HG03095 (cell line): ENCODE measurements around the gene SYT5.
"Not testable (repeated sequence)": the region's sequence is repeated elsewhere in the genome, so short reads cannot be mapped to it uniquely, and the experiment has no call there.

ENCODE experiments used
- ATAC-seq: cut with Tn5 transposase; IDR thresholded peaks from one replicate; pipeline ENCODE4 v1.9.1; 2021; ENCODE audit warnings: moderate library complexity; ENCODE audit not compliant: unreplicated experiment

SYT5 gene

DNA sequence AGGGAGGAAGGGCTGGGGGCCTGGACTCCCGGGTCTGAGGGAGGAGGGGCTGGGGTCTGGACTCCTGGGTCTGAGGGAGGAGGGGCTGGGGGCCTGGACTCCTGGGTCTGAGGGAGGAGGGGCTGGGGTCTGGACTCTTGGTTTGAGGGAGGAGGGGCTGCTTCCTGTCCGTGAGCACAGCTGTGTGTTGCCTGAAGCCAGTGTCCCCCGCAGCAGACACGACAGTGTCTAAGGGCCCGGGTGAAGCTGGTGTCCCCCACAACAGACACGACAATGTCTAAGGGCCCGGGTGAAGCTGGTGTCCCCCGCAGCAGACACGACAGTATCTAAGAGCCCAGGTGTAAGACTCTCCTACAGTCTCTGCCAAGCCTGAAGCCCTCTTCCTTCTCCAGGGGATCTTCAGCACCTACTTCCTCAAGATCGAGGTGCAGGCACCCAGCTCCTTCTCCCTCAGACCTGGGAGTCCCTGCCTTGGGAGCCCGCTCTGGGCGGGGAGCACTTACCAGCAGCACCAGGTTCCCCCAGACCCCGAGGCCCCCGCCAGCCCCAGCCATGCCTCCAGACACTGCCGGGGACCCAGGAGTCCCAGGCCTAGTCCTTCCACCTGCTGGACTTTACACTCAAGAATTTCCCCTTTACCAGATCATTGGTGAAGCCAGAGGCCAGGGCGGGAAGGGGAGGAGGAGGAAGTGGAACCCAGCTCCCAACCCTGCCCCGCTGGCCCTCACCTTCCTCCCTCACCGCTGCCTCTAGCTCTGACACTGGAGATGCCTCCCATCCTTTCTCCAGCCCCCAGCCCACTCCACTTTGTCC lies 29.0 kb upstream of the SYT5 start, which contains the start of gene PTPRH:
TSS of gene PTPRH (minus strand) at position 622 of the 813 bp plus-strand sequence. CDS start at position 554, 68 bp downstream.
- no peak for ATAC-seq

DNA sequence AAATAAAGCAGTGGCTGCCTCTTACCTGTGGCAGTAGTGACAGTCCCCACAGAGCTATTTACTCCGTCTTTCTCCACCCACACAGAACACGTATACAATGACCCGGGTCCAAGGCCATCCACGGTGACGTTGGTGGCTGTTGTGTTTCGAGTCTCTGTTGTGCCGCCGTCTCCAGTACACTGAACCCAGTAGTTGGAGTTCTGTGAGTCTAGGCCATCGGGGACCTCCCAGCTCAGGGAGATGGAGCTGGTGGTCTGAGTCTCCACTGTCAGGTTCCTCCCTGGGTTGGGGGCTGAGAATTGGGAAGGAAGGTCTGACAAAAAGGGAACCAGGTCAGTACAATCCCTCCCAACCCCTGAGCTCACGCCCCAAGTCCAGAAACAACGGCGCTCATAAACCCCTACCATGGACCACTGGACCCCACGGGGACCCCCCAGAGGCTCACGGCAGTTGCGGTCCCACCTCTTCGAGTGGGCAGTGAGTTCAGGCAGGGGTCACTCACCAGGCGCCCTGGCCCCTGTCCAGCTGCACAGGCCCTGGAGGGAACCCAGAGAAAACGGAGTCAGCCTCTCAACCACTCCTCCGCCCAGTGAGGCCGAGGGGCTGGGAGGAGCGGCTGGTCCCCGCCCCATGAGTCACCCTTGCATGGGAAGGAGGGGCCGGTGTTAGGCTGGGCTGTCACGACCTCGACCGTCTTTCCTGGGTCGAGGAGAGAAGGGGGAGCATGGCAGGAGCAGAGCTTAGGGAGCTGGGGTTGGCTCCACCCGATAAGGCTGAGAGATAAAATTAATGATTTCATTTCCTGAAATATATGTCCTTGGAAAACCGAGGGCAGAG lies 26.8 kb upstream of the SYT5 start:
- no peak for ATAC-seq

DNA sequence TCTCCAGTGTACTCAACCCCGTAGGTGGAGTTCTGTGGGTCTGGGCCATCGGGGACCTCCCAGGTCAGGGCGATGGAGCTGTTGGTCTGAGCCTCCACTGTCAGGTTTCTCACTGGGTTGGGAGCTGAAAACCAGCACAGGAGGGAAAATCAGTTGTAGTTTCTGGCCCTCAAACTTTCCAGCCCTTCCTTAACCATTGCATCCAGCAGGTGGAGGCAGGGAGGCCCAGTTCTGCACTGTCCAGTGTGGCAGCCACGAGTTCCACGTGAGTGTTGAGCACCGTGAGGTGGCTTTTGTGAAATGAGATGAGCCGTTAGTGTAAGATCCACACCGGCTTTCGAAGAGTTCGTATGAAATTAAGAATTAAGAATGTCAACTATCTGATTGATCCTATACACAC lies 22.1 kb upstream of the SYT5 start:
- ATAC-seq = not testable (repeated sequence)

DNA sequence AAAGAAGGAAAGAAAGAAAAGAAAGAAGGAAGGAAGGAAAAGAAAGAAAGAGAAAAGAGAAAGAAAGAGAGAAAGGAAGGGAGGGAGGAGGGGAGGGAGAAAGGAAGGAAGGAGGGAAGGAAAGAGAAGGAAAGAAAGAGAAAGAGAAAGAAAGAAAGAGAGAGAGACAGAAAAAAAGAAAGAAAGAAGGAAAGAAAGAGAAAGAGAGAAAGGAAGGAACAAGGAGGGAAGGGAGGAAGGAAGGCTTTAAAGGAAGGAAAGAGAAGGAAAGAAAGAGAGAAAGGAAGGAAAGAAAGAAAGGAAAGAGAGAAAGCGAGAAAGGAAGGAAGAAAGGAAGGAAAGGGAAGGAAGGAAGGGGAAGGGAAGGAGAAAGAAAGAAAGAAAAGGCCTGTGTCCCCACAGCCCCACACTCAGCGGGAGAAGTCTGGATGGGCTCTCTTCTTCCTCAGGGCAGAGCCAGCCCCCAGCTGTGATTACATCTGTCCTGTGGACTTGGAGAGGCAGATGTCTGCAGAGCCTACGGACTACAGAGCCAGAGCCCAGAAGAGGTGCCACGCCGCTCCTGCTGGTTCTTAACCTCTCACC lies 19.6 kb upstream of the SYT5 start:
- no peak for ATAC-seq

DNA sequence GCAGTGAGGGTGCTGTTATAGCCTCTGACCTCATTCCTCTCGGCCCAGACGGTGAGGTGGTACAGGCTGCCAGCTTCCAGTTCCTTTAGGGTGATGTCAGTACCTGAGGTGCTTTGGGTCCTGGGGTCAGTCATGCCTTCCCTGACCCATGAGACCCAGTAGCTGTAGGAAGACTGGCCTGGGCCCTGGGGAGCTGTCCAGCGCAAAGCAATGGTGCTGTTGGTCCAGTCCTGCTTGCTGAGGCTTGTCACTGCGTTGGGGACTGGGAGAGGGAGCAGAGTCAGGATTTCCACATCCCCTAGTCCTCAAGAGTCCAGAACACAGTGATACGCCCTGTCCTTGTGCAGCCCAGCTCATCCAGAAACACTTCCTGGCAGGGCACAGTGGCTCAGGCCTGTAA lies 18.6 kb upstream of the SYT5 start:
- no peak for ATAC-seq

DNA sequence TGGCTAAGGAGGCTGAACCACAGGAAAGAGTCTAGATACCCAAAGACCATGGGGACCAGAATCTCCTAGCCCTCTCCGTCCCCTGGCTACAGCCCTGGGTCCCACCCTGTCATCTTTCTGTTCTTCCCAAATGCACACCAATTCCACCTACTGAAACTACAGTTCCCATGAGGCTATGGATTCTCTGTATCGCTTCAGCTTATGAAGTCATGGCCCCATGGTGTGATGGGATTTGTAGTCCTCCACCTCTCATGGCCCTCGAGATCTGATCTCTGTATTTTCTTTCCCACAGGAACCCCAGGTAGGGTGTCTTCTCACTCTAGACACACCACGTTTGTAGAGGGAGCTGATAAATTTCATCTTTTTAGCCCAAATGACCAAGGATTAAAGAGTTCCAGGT lies 17.4 kb upstream of the SYT5 start:
- ATAC-seq = no peak

DNA sequence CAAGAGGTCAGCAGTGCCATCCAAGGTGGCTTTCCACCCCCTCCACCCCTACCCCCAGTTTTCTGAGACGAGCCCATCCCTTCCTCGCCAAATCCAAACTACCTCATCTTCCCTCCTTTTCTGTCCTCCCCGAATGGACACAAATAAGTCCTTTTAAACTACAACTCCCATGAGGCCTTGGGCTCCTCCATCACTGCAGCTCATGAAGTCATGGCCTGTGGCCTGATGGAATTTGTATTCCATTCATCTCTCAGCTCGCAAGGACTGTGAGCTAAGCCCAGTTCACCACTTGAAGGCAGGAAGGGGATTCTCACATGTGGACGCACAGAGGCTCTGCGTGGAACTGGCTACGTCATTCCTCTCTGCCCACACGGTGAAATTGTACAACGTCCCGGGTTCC lies 16.7 kb upstream of the SYT5 start:
- ATAC-seq = no peak

DNA sequence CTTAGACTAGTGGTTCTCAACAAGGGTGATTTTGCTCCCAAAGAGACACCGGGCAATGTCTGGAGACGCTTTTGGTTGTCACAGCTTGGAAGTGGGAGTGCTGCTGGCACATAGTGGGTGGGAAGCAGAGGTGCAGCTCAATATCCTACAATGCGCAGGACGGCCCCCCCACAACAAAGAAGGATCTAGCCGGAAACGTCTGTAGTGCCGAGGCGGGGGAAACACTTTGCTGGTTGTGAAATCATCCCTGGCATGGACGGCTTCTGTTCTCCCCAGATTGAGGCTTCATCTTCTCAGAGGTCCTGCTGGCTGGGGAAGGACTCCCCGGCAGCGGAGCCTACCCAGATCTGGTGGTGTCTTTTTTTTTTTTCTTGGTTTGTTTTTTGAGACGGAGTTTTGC lies 13.4 kb upstream of the SYT5 start:
- no peak for ATAC-seq

DNA sequence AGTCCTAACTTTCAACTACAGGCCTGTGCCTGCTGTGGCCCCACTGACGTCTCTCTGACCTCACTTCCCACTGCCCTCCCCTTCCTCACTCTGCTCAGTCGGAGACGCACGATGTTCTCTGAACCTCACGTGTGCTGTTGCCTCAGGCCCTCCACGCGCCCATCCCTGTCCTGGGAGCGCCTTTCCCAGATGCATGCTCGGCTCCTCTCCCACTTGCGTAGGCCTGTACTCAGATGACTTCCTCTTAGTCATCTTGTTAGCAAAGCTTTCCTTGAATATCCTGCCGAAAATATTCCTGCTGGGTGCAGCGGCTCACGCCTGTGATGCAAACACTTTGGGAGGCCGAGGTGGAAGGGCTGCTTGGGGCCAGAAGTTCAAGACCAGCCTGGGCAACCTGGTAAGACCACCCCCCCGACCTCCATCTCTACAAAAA lies 9.3 kb upstream of the SYT5 start:
- no peak for ATAC-seq

DNA sequence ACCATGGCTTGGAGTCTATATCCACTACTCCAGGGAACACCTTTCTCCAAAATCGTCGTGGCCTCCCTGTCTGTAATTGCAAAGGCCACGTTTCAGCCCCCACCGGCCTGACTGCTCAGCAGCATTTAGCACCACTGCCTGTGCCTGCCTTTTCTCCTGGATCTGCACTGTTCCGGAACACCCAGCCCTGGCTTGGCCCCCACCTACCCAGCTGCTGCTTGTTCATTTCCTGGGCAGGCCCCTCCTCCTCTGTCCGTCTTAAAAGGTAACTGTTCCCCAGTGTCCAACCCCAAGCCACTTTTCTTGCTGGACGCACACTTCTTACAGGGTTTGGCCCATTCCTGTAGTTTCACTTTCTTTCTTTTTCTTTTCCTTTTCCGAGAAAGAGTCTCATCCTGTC lies 8.5 kb upstream of the SYT5 start:
- no peak for ATAC-seq

DNA sequence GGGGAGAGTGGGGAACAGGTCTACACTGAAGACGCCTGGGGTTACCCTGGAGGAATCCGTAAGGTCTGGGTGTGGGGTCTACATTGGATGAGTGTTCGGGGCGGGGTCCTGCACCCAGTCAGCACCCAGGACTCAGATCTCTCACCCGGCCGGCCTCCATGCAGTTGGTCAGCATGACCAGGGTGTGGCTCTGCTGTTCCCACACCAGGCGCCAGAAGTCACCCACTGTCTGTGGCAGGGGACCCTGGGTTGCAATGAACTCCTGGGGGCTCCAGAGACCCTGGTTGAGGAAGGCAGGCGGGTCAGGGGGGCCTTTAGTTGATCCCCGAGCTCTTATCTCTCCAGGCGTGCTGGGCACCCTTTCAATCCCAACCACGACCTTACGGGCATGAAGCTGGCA lies 6.0 kb upstream of the SYT5 start:
- no peak for ATAC-seq

DNA sequence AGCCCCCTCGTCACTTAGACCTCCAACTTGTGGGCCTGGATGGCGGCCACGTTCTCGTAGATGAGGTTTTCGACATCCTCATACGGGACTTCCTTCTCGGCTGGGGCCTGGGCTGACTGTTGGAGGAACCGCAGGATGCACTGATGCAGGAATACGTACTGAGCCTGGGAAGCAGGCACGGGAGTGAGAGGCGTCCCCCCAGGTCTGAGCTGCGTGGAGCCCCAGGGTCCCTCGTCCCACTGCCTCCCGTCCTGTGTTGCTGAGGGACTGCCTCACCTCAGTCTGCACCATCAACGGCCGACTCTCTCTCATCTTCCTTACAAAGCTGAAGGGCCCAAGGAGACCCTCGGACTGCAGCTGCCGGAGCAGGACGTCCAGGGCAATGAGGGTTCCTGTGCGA lies 1.7 kb upstream of the SYT5 start:
- no peak for ATAC-seq

DNA sequence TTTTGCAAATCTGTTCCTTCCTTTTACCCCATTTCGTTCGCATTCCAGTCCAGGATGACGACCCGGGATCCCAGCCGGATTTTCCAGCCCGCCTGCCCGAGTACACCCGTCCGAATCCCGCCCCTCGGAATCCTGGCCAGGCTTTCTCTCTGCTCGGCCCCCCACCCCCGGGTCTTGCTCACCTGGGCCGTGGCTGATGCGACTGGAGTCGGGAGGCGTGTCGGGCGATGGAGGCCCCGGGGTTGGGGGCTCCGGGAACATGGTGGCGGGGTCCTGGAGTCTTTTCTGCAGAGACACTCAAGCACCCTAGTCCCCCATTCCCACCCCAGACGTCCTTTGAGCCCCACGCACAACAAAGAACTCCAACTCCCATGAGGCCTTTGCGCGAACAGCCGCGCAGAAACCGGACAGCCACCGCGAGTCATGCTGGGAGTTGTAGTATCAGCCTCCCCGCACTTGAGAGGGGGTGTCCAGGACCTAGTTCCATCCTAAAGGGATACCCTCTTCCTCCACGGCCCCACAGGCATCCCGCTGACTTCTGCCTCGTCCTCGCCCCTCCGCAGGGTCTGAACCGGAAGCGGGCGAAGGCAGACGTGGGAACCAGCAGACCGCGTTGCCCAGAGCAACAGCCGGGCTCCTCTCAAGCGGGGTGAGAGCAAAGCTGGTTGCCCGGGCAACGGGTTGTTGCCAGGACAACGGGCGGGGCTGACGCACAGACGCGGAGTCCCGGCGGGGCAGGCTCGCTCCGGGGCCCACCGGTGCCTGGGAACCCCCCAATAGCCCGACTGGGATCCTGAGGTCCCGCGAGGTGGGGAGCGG lies 1.1 kb downstream of the SYT5 start:
- ATAC-seq = no peak

DNA sequence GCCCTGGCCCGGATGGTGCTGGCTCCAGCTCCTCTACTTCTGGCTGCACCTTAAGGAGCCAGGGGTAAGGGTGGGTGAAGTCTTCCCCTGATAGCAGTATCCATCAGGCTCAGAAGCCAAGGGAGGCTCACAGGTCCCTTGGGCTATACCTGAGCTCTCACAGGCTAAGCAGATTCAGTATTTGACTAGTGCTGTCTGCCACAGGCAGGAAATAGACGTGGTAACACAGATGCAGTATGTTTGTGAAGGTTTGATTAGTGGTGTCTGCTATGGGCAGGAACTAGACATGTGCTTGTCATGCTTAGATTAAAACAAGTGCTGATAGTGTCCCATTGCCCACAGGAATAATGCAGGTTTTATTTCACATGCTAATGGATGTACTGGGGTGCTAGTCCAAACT lies 4.0 kb downstream of the SYT5 start:
- ATAC-seq = no peak

DNA sequence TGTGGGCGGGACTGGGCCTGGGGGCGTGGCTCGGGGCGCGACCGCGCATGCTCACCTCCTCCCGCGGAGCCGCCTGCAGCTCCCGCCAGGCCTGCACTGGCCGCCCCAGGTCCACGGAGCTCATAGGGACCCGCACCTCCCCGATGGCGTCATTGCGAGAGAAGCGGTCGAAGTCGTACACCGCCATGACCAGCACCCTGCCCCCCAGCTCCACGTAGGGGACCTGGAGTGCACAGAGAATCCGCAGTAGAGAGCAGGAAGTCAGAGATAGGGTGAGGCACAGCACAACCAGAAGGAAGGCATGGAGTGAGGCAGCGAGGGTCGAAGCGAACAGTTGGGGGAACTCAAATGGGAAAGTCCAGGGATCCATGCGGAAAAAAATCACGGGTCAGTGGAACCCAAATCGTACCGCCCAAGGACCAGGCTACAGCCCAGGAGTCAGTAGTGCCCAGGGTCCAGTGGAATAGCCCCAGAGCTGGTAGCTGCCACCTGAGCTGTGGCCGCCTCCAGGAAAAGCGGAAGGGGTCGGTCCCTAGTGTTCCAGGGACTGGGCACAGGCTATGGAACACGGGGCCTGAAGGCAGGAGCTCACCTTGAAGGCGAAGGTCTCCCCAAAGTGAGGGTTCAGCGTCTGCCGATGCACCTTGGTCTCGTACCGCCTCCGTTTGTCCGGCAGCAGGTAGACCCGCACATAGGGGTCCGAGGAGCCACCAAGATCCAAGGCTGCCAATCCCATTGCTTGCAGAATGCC lies 4.8 kb downstream of the SYT5 start:
- no peak for ATAC-seq

DNA sequence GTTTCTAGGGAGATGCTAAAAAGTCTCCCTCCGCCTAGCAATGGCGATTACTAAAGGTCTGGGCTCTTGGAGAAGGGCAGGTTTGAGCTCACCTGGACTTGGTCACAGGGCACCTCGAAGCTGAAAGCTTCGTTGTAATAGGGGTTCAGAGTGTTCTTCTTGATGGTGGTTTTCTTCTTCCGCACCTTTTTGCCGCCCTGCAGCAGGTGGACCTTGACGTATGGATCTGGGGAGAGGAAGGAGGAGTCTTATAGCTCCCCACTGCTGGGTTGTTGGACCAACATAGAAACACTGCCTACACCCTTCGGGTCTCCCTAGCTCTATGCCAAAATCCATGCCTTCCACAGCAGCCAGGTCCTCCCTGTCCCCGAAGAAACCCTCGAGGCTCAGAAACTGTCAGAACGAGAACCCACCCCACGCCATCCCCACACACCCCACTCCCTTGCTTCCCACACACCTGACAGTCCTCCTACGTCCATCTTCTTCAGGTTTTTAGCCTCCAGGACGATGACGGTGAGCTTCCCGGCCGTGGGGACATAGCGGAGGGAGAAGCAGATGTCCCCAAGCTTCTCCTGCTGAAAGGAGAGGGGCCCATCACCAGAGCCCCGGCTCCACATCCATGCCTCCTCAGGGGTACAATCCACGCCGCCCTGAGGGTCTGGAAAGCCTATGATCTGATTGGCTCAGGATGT lies 5.5 kb downstream of the SYT5 start:
- ATAC-seq = no peak

DNA sequence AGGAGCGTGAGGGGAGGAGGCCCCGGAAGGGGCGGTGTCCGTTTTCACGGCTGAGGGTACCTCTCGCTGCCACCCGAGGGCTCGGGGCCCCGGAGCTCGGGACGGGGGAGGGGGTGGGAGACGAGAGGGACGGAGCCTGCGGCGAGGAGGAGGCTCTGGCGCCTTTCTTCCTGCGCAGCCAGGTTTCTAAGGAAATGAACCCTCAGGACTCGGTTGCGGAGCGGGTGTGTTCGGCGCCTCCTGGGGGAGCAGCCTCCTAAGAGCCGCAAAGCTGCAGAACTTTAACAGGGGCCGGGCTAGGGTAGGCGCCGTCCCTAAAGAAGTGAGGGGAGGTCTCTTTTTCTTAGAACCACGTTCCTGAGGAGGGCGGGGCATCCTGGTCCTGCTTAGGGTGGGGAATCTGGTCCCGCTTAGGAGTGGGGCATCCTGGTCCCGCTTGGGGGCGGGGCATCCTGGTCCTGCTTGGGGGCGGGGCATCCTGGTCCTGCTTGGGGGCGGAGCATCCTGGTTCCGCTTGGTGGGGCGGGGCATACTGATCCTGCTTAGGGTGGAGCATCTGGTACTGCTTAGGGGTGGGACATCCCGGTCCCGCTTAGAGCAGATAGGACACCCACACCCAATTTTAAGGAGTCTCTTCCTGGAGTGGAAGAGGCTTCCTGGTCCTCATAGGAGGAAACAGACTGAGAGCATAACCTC lies 6.2 kb downstream of the SYT5 start:
- no peak for ATAC-seq

DNA sequence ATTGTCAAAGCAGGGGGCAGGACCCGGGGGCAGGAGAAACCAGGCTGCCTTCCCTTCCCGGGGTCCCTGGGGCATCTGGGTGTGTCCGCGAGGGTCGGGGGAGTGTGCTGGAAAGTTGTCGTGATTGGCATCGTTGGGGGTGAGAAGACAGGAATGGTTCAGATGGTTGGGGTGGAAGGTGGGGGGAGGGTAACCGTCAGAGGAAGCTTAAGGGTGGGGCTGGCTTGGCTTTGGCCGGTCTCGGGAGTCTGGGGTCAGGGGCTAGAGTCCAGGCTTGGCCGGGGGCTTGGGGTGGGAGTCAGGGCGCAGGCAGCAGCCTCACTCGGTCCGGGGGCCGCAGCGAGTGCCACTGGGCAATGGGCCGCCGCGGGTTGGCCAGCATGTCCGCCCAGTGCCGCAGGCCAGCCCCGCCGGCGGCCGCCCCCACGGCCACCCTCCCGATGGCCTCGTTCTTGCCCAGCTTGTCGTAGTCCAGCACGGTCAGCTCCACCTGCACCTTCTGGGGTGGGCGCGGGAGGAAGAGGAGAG lies 6.8 kb downstream of the SYT5 start:
- ATAC-seq = no peak

DNA sequence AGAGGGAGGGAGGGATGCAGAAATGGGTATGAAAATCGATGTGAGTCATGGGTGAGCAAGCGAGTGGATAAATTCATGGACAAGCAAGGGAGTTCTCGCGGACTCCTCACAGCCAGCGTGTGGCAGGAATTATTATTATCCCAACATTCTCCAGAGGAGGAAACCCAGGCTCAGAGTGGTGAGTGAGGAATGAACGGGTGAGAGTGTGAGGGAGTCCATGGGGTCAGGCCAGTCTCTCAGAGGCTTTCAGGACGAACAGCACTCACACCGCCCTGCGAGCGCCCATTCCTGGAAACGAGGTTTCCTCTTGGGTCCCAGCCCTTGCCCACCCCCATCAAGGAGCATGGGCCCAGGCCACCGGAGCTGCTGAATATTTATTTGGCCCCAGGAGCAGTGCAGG lies 7.3 kb downstream of the SYT5 start:
- no peak for ATAC-seq
